Measurements from ENCODE around the gene QDPR. TPM values are rescaled to one million over a fixed set of nuclear protein-coding genes. Genes with fewer than 3 reads are reported as not detected.
A peak's percentile ranks its signal among the peaks of the same experiment; 100 is the strongest.

QDPR gene
- total RNA-seq, 1 experiment from 2014 or later: 39.5 TPM

DNA sequence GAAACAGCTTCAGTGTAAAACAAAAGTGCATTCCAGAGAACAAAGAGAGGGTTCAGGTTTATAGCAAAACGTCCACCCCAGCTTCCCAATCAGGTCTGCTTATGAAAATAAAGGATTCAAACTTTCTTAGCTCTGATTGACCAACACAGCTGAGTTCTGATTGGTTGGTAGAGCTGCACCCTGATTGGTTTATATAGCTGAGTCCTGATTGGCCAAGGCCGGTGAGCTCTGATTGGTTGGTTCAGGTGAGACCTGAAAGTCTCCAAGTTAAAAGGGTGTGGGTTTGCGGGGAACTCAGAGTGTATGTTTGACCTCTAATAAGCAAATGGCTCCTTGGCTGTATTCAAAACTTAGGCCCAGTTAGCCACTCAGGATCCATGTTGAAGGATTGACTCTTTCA is 24.0 kb upstream of the QDPR start:
- Histone ChIP-seq H3K9ac (ENCODE audit: low read length) (no peak overlapping the region), H3K9me2 (ENCODE audit: insufficient read depth) (no peaks in the 10 kb centered on the region), H3K4me3 (replicated peaks in 1 of 2; ENCODE audit: low read depth in 1 of 2, low read length in 2 of 2) (no peak overlapping the region), H4K20me1 (ENCODE audit: insufficient read depth) (no peaks in the 10 kb centered on the region), H2AFZ (ENCODE audit: low read depth, low read length, poor library complexity, severe bottlenecking) (no peak overlapping the region), H3K4me1 (ENCODE audit: control insufficient read depth in 1 of 2, insufficient read depth in 2 of 2, low read length in 2 of 2) (no peaks in the 10 kb centered on the region), H3K36me3 (ENCODE audit: control insufficient read depth in 1 of 2, insufficient read depth in 2 of 2, low read length in 2 of 2) (no peaks in the 10 kb centered on the region), H3K4me2 (ENCODE audit: low read length) (no peak overlapping the region), H3K27me3 (ENCODE audit: insufficient read depth, low read length) (no peaks in the 10 kb centered on the region), H3K79me2 (ENCODE audit: insufficient read depth, low read length) (no peaks in the 10 kb centered on the region), H3K9me3 (ENCODE audit: control insufficient read depth in 1 of 2, insufficient read depth in 1 of 2, low read depth in 1 of 2, low read length in 2 of 2) (no peaks in the 10 kb centered on the region), H3K27ac (ENCODE audit: low read depth, low read length) (no peak overlapping the region)
- ATAC-seq: peak; percentile 69
- ChIA-PET RAD21 (ENCODE audit: low non-redundant PET in 1 of 2, low total read pairs in 2 of 2, uncharacterized antibody in 2 of 2, unreplicated experiment in 2 of 2) (no interaction called here), CTCF (interaction anchor here (1.2 kb wide), 1 partner anchor 13 kb away, joined by 3 read pairs; no protein-coding TSS in a partner anchor), POLR2A (no interaction called here)
- DNase-seq (ENCODE audit: low read depth, low spot score): peak; percentile 19
- TF ChIP-seq JUND (IDR thresholded peaks at IDR 0.05) (no peak), EZH2 (IDR thresholded peaks at IDR 0.05) (no peak), POLR2A (IDR thresholded peaks at IDR 0.05; ENCODE audit: borderline replicate concordance, extremely low read depth, insufficient read depth, insufficient read length) (no peak), SP1 (IDR thresholded peaks at IDR 0.05; ENCODE audit: low read depth) (no peak)
- no TSS peak for BruUV-seq (replicated peaks)
- intact Hi-C loops (cut with micrococcal nuclease): no loop called here

DNA sequence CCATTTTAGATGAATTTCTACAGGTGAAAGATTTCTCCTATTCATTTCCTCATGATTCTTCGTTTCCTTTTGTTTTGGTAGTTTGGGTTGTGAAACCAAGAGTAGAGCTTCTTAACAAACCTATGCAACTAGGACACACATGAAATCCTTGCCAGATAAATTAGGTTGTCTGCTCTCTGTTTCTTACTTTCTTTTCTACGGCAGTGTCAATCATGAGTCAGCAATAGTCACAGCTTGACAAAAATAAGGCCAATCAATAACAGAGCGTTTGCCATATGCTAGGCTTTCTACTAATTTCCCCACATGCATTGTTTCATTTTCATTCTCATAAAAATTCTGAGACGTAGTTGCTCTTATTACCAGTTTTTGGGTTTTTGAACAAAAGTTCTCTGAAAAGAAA is 23.4 kb upstream of the QDPR start:
- Histone ChIP-seq H3K27ac (ENCODE audit: low read depth, low read length) (no peak overlapping the region), H3K27me3 (ENCODE audit: insufficient read depth, low read length) (no peaks in the 10 kb centered on the region), H3K79me2 (ENCODE audit: insufficient read depth, low read length) (no peaks in the 10 kb centered on the region), H3K9me2 (ENCODE audit: insufficient read depth) (no peaks in the 10 kb centered on the region), H3K9ac (ENCODE audit: low read length) (no peak overlapping the region), H2AFZ (ENCODE audit: low read depth, low read length, poor library complexity, severe bottlenecking) (peak overlapping the region; percentile 42), H3K4me2 (ENCODE audit: low read length) (no peak overlapping the region), H3K36me3 (ENCODE audit: control insufficient read depth in 1 of 2, insufficient read depth in 2 of 2, low read length in 2 of 2) (no peaks in the 10 kb centered on the region), H3K4me1 (ENCODE audit: control insufficient read depth in 1 of 2, insufficient read depth in 2 of 2, low read length in 2 of 2) (no peaks in the 10 kb centered on the region), H3K9me3 (ENCODE audit: control insufficient read depth in 1 of 2, insufficient read depth in 1 of 2, low read depth in 1 of 2, low read length in 2 of 2) (no peaks in the 10 kb centered on the region), H4K20me1 (ENCODE audit: insufficient read depth) (no peaks in the 10 kb centered on the region), H3K4me3 (replicated peaks in 1 of 2; ENCODE audit: low read depth in 1 of 2, low read length in 2 of 2) (no peak overlapping the region)
- ChIA-PET CTCF (interaction anchor here (1.2 kb wide), 1 partner anchor 14 kb away, joined by 3 read pairs; no protein-coding TSS in a partner anchor), RAD21 (ENCODE audit: low non-redundant PET in 1 of 2, low total read pairs in 2 of 2, uncharacterized antibody in 2 of 2, unreplicated experiment in 2 of 2) (no interaction called here), POLR2A (no interaction called here)
- BruUV-seq (replicated peaks): no TSS peak
- TF ChIP-seq YY1 (IDR thresholded peaks at IDR 0.05; ENCODE audit: extremely low read depth, insufficient replicate concordance, low read depth, low read length) (no peak), EGR1 (IDR thresholded peaks at IDR 0.05; ENCODE audit: low read depth) (no peak), EZH2phosphoT487 (IDR thresholded peaks at IDR 0.05; ENCODE audit: borderline replicate concordance) (no peak)
- TF ChIP-seq, protein P1, sequence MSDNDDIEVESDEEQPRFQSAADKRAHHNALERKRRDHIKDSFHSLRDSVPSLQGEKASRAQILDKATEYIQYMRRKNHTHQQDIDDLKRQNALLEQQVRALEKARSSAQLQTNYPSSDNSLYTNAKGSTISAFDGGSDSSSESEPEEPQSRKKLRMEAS (IDR thresholded peaks at IDR 0.05): no peak
- intact Hi-C loops (cut with micrococcal nuclease): no loop called here
- DNase-seq (ENCODE audit: low read depth, low spot score) (no peak), ATAC-seq (no peak)
